GM12878 (cell line): Measurements from ENCODE around the gene LGALS13. TPM values are rescaled to one million over a fixed set of nuclear protein-coding genes. Genes with fewer than 3 reads are reported as not detected.

Source experiments
- ATAC-seq: fragments of 200-7000 bp; cut with Tn5 transposase; 3 replicates; pipeline ENCODE4 v1.9.1; 2020; ENCODE audit warnings: mild to moderate bottlenecking, moderate library complexity
- BruUV-seq: library from RNA; stranded (reverse); fragments of 400-500 nt; replicated peaks from 2 replicates; lab custom pipeline; 2021; lab: Mats Ljungman, UMichigan
- CTCF ChIA-PET: fragments of 300-600 bp; sonication (Branson Sonifier 250); formaldehyde crosslinking; extraction: SDS; loops from one replicate; lab custom pipeline; 2021; ENCODE audit warnings: inconsistent platforms; lab: Yijun Ruan, JAX
- POLR2A ChIA-PET: fragments of 350-600 bp; formaldehyde crosslinking; extraction: SDS; loops from one replicate; lab custom pipeline; 2021; ENCODE audit warnings: inconsistent platforms; lab: Charles Lee
- RAD21 ChIA-PET: fragments of 300-600 bp; sonication (Branson Sonifier 250); formaldehyde crosslinking; loops from one replicate; lab custom pipeline; 2023; ENCODE audit warnings: antibody characterized with exemption; ENCODE audit not compliant: unreplicated experiment; lab: Charles Lee
- SMC1A ChIA-PET: fragments of 300-600 bp; sonication (Branson Sonifier 250); formaldehyde crosslinking; loops from one replicate; lab custom pipeline; 2023; ENCODE audit not compliant: unreplicated experiment, uncharacterized antibody; lab: Charles Lee
- DNase-seq: peaks from one replicate; pipeline ENCODE4 v3.0.0-alpha.2; 2011; ENCODE audit warnings: low read depth, low spot score
- FAIRE-seq: peaks from 3 replicates; lab custom pipeline; 2011; peaks lifted over from hg19 to GRCh38; lab: Jason Lieb, UNC
- H2AFZ ChIP-seq: 2 replicates; pipeline ENCODE4 v1.6.0; 2011; ENCODE audit warnings: low read depth, low read length, control low read depth; ENCODE audit not compliant: control insufficient read depth
- H3K27ac ChIP-seq: 2 replicates; pipeline ENCODE4 v1.5.1; 2011; ENCODE audit warnings: control low read depth; ENCODE audit not compliant: control insufficient read depth, insufficient read depth
- H3K27me3 ChIP-seq, 2 experiments: replicated peaks in 1 of 2; 2 replicates each; pipeline versions ENCODE4 v1.6.0 to v1.6.1; 2011; ENCODE audit warnings: low read length in 1 of 2; ENCODE audit not compliant: control insufficient read depth in 2 of 2, insufficient read depth in 2 of 2
- H3K36me3 ChIP-seq, 2 experiments: 2 replicates each; pipeline ENCODE4 v1.5.1; 2011; ENCODE audit warnings: low read length in 1 of 2; ENCODE audit not compliant: control insufficient read depth in 2 of 2, insufficient read depth in 2 of 2
- H3K4me1 ChIP-seq: 2 replicates; pipeline ENCODE4 v1.6.1; 2011; ENCODE audit warnings: mild to moderate bottlenecking, low read length, moderate library complexity, mixed read lengths; ENCODE audit not compliant: control insufficient read depth, insufficient read depth
- H3K4me2 ChIP-seq: 2 replicates; pipeline ENCODE4 v1.6.0; 2011; ENCODE audit warnings: control low read depth; ENCODE audit not compliant: control insufficient read depth, insufficient read depth
- H3K4me3 ChIP-seq: fragments of 200-600 bp; sonication (generic); 2 replicates; pipeline ENCODE4 v1.5.1; 2016
- H3K79me2 ChIP-seq: 2 replicates; pipeline ENCODE4 v1.6.0; 2011; ENCODE audit warnings: low read length; ENCODE audit not compliant: control insufficient read depth, insufficient read depth
- H3K9ac ChIP-seq: 2 replicates; pipeline ENCODE4 v1.8.0; 2011; ENCODE audit warnings: low read length, control low read depth, mixed read lengths; ENCODE audit not compliant: control insufficient read depth, insufficient read depth
- H3K9me3 ChIP-seq: replicated peaks from 3 replicates; pipeline ENCODE4 v1.5.1; 2011; ENCODE audit warnings: mild to moderate bottlenecking, low read length; ENCODE audit not compliant: control insufficient read depth, insufficient read depth
- H4K20me1 ChIP-seq: 2 replicates; pipeline ENCODE4 v1.6.0; 2011; ENCODE audit not compliant: control insufficient read depth, insufficient read depth
- CHD1 ChIP-seq: IDR thresholded peaks from 2 replicates; pipeline ENCODE4 v1.6.1; 2012; ENCODE audit warnings: low read depth, low read length, improper control_type of control experiment
- CREB1 ChIP-seq: IDR thresholded peaks from 2 replicates; pipeline ENCODE4 v1.6.1; 2012; ENCODE audit warnings: low read depth, mild to moderate bottlenecking, inconsistent platforms
- IRF4 ChIP-seq: IDR thresholded peaks from 2 replicates; pipeline ENCODE4 v1.6.1; 2011; ENCODE audit warnings: low read depth, low read length
- MTA2 ChIP-seq: fragments of 450-650 bp; IDR thresholded peaks from 2 replicates; pipeline ENCODE4 v1.6.1; 2016; ENCODE audit warnings: low read depth, mild to moderate bottlenecking, moderate library complexity
- MTA3 ChIP-seq: IDR thresholded peaks from 2 replicates; pipeline ENCODE4 v1.6.1; 2012; ENCODE audit warnings: low read length, inconsistent platforms, borderline replicate concordance
- MXI1 ChIP-seq: fragments of 150-350 bp; IDR thresholded peaks from 2 replicates; pipeline ENCODE4 v1.6.1; 2011; ENCODE audit warnings: low read depth, mild to moderate bottlenecking, inconsistent platforms, low read length, improper control_type of control experiment
- MYB ChIP-seq: fragments of 150-350 bp; IDR thresholded peaks from 2 replicates; pipeline ENCODE4 v1.6.1; 2014; ENCODE audit warnings: mild to moderate bottlenecking, low read depth, low read length, borderline replicate concordance
- NKRF ChIP-seq: fragments of 450-650 bp; conservative IDR thresholded peaks from 2 replicates; pipeline ENCODE4 v1.6.1; 2017; ENCODE audit warnings: mild to moderate bottlenecking, moderate library complexity
- NR2C1 ChIP-seq: fragments of 450-650 bp; IDR thresholded peaks from 2 replicates; pipeline ENCODE4 v1.6.1; 2017; ENCODE audit warnings: antibody characterized with exemption, mild to moderate bottlenecking, moderate library complexity
- NR2F1 ChIP-seq: fragments of 450-650 bp; conservative IDR thresholded peaks from 2 replicates; pipeline ENCODE4 v1.6.1; 2017; ENCODE audit warnings: mild to moderate bottlenecking
- SIN3A ChIP-seq: IDR thresholded peaks from 2 replicates; pipeline ENCODE4 v1.6.1; 2012; ENCODE audit warnings: low read depth, low read length, improper control_type of control experiment
- SRF ChIP-seq, 2 experiments: IDR thresholded peaks; 2 replicates each; pipeline ENCODE4 v1.6.1; 2011; ENCODE audit warnings: low read depth in 2 of 2, low read length in 2 of 2, mild to moderate bottlenecking in 1 of 2, moderate library complexity in 1 of 2
- TCF7 ChIP-seq: IDR thresholded peaks from 2 replicates; pipeline ENCODE4 v1.6.1; 2014; ENCODE audit warnings: antibody characterized with exemption, borderline replicate concordance
- ZNF622 ChIP-seq: fragments of 450-650 bp; IDR thresholded peaks from 2 replicates; pipeline ENCODE4 v1.6.1; 2017; ENCODE audit warnings: mild to moderate bottlenecking, inconsistent platforms
- WGBS: methylation state at CpG from one replicate; pipeline ENCODE4 v1.1.6; 2016; ENCODE audit warnings: low lambda C conversion rate; ENCODE audit not compliant: insufficient replicate concordance, insufficient coverage; ENCODE audit errors: missing lambda C conversion rate; 5-methylcytosine and 5-hydroxymethylcytosine counted together
- in situ Hi-C: fragments of 300-500 bp; cut with MboI; formaldehyde crosslinking; loops from 9 replicates; pipeline ENCODE4 v1.14.3; 2018; ENCODE audit warnings: mixed read lengths
- intact Hi-C: fragments of 100-400 bp; cut with micrococcal nuclease; formaldehyde crosslinking; loops from one replicate; pipeline ENCODE4 v1.14.2; 2022; ENCODE audit not compliant: unreplicated experiment
- polyA plus RNA-seq, 11 experiments: library from polyadenylated mRNA; depleted of rRNA in 4 of 11; unstranded in 6 of 11; stranded (reverse) in 5 of 11; fragments of >200 nt; fragmentation: Nextera tagmentation in 4 of 11; fragmentation: Illumina TruSeq in 1 of 11; extraction: Ambion mirVana in 4 of 11; extraction: Trizol in 1 of 11; gene quantifications; 1 replicate in 1 of 11; 2 replicates in 10 of 11; pipeline versions ENCODE4 v1.2.1 to v1.2.3, GENCODE V29; 2011 to 2016; ENCODE audit warnings: inconsistent platforms in 2 of 11, missing spikeins in 2 of 11, low read depth in 1 of 11
- total RNA-seq, 4 experiments: library from RNA; depleted of rRNA in 3 of 4; stranded (reverse); fragments of >200 nt in 3 of 4; fragmentation: Illumina TruSeq in 1 of 4; extraction: Trizol in 1 of 4; gene quantifications; 2 replicates each; pipeline versions ENCODE4 v1.2.1 to v1.2.3, GENCODE V29; 2013 to 2021
- TF ChIP-seq, protein P1 (sequence below): IDR thresholded peaks from 2 replicates; pipeline ENCODE4 v1.6.1; 2012; ENCODE audit warnings: low read depth, low read length, improper control_type of control experiment
- TF ChIP-seq, protein P2 (sequence below): fragments of 450-650 bp; formaldehyde crosslinking; IDR thresholded peaks from 2 replicates; pipeline ENCODE4 v1.5.0; 2022; ENCODE audit warnings: mild to moderate bottlenecking, missing genetic modification characterization
- TF ChIP-seq, protein P3 (sequence below): IDR thresholded peaks from 2 replicates; pipeline ENCODE4 v1.6.1; 2012; ENCODE audit warnings: low read depth, low read length, improper control_type of control experiment

The LGALS13 gene
- total and polyA plus RNA-seq, 10 of the 15 experiments (the other 5 are each of a cell fraction or from before 2014, with no cell fraction given), result not detected

DNA sequence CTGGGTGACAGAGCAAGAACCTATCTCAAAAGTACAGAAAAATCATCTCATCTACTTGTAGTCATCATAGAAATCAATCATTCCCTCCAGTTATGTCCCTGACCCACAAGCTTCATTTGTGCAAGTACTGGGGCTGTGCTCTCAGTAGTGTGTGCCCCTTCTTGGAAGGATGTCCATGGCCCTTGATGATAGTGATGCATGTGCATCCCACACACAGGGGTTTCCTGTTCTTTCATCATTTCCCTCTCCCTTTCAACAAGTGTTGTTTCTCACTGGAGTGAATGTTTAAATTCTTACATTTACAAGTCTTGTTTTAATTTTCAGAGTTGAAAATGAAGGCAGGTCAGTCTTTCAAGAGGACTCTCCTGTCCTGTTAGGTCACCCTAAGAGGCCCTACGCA lies 1.5 kb downstream of the LGALS13 start (continued):
- no peak for TF ChIP-seq IRF4
- no peak for TF ChIP-seq SIN3A
- no peak for TF ChIP-seq ZNF622
- TF ChIP-seq MXI1, result no peak

DNA sequence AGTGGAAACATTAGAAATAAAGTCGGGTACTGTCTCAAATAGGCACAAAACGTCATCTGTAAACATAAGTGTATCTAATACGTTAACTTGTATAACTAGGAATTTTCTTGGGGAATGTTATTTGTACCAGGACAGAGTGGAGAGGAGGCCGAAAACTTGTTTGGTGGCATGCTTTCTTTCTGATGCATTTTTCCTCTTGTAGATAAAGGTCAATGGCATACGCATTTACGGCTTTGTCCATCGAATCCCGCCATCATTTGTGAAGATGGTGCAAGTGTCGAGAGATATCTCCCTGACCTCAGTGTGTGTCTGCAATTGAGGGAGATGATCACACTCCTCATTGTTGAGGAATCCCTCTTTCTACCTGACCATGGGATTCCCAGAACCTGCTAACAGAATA lies 4.7 kb downstream of the LGALS13 start:
- ATAC-seq, result no peak
- no TSS peak for BruUV-seq
- TF ChIP-seq CHD1 (no peak), MYB (no peak), NR2F1 (no peak), NKRF (no peak), MTA2 (no peak), TCF7 (no peak), MTA3 (no peak), CREB1 (no peak), NR2C1 (no peak), SRF (IDR thresholded peaks at IDR 0.05; ENCODE audit: low read depth in 2 of 2, low read length in 2 of 2) (no peak)
- TF ChIP-seq, protein P1, sequence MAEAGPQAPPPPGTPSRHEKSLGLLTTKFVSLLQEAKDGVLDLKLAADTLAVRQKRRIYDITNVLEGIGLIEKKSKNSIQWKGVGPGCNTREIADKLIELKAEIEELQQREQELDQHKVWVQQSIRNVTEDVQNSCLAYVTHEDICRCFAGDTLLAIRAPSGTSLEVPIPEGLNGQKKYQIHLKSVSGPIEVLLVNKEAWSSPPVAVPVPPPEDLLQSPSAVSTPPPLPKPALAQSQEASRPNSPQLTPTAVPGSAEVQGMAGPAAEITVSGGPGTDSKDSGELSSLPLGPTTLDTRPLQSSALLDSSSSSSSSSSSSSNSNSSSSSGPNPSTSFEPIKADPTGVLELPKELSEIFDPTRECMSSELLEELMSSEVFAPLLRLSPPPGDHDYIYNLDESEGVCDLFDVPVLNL, result no peak
- TF ChIP-seq, protein P2, sequence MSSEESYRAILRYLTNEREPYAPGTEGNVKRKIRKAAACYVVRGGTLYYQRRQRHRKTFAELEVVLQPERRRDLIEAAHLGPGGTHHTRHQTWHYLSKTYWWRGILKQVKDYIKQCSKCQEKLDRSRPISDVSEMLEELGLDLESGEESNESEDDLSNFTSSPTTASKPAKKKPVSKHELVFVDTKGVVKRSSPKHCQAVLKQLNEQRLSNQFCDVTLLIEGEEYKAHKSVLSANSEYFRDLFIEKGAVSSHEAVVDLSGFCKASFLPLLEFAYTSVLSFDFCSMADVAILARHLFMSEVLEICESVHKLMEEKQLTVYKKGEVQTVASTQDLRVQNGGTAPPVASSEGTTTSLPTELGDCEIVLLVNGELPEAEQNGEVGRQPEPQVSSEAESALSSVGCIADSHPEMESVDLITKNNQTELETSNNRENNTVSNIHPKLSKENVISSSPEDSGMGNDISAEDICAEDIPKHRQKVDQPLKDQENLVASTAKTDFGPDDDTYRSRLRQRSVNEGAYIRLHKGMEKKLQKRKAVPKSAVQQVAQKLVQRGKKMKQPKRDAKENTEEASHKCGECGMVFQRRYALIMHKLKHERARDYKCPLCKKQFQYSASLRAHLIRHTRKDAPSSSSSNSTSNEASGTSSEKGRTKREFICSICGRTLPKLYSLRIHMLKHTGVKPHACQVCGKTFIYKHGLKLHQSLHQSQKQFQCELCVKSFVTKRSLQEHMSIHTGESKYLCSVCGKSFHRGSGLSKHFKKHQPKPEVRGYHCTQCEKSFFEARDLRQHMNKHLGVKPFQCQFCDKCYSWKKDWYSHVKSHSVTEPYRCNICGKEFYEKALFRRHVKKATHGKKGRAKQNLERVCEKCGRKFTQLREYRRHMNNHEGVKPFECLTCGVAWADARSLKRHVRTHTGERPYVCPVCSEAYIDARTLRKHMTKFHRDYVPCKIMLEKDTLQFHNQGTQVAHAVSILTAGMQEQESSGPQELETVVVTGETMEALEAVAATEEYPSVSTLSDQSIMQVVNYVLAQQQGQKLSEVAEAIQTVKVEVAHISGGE (CRISPR knock-in tag), result no peak
- TF ChIP-seq, protein P3, sequence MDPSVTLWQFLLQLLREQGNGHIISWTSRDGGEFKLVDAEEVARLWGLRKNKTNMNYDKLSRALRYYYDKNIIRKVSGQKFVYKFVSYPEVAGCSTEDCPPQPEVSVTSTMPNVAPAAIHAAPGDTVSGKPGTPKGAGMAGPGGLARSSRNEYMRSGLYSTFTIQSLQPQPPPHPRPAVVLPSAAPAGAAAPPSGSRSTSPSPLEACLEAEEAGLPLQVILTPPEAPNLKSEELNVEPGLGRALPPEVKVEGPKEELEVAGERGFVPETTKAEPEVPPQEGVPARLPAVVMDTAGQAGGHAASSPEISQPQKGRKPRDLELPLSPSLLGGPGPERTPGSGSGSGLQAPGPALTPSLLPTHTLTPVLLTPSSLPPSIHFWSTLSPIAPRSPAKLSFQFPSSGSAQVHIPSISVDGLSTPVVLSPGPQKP, result no peak
- TF ChIP-seq, all 136 proteins: peak for 0
- H3K36me3 ChIP-seq, result no peaks in the 10 kb centered on the region
- RAD21 ChIA-PET, result no interaction called here
- no peak overlapping the region for H3K9ac ChIP-seq
- H3K79me2 ChIP-seq, result no peaks in the 10 kb centered on the region
- POLR2A ChIA-PET, result no interaction called here
- intact Hi-C loops, result no loop called here
- peaks cover 0 to 2% of the 10 kb centered on the region in 2 experiments; a peak in 1 of 4 replicates for H3K27me3 ChIP-seq
- in situ Hi-C loops, result no loop called here
- H3K9me3 ChIP-seq, result no peaks in the 10 kb centered on the region
- SMC1A ChIA-PET, result no interaction called here
- no peaks in the 10 kb centered on the region for H3K4me1 ChIP-seq
- no peak for FAIRE-seq
- no peak overlapping the region for H3K4me2 ChIP-seq
- WGBS, result 68% methylated on average over 9 of the region's 9 CpGs
- no peak for DNase-seq
- no peak overlapping the region for H3K4me3 ChIP-seq
- CTCF ChIA-PET, result no interaction called here
- no peak overlapping the region for H2AFZ ChIP-seq
- H3K27ac ChIP-seq, result no peak overlapping the region
- no peaks in the 10 kb centered on the region for H4K20me1 ChIP-seq
